T-helper 22 cell (primary cell): ENCODE data around the gene USP3.

ENCODE experiments used
- DNase-seq: peaks from one replicate; pipeline ENCODE4 v3.0.0-alpha.2; 2020; ENCODE audit warnings: low read depth

USP3 gene

DNA sequence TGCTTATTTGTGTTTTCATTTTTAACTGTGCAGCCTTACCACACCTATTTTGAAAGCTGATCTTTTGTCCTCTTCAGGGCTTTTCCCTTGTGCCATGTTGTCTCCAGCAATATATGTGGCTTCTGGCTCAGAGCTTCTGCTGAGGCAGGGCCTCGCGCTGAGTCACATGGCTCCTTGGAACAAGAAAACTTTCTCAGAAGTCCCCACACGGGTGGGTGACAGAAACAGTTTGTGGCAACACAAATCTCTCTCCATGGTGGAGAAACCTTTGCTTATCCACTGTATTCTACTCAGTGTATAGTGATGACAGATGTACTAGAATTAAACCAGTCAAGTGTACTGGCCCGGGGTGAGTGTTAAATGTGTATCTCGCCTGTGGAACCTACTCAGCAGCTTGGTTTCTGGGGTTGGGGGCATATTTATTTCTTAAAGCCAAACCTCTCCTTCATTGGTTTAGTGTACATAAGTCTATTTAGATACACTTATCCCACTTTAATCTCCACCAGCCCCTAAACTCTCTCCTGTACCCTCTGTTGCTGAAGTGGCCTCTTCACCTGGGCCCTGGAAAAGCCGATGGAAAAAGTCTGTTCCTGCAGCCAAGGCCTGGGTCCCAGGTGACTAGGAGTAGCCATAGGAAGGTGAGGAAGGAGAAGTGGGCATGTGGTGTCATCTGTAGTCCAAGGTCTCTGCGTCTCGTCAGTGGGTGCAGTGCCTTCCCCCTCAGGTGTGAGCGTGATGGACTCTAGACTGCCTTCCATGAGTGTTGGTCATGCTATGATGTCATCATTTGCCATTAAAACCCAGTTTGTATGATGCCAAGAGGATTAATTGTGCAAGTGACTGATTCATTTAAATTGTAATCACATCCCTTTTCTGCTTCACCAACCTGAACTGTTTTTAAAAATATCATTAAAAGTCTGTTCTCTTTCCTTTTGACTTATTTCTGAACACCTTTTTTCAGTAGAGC, 89.6 kb downstream of the USP3 start:
- DNase-seq: no peak

DNA sequence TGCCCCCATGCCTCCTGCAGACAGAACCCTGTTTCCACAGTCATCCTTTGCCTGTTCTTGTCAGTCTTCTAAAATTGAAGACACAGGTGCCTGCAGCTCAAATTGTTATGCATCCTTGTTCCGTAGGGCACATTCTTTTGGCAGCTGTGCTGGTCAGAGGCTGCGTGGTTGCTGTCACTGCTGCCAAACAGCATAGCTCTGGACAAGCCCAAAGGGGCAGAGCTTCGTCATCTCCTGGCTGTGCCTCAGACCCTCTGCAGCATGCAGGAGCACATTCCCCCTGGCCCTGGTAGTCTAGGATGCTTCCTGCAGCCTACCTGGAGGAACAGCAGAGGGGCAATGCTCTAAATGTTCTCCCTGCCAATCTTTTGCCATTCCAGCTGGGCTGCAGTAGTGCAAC, 90.7 kb downstream of the USP3 start:
- DNase-seq: no peak

DNA sequence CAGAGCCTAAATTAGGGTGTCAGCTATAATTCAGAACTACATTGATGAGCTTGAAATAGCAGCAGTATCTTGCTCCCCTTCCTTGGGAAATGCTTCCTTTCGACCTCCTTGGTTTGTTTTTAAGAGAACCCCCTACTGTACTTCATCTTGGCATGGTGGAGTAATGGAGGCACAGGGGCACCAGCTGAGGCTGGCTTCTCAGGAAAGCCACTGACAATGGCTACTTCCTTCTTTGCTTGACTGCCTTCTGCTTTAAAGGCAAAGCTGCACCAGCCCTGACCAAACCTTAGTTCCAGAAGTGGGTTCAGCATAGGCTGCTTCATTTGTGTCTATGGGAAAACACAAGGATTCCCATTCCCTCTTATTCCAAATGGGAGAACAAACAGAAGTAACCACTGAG, 91.3 kb downstream of the USP3 start:
- no peak for DNase-seq

DNA sequence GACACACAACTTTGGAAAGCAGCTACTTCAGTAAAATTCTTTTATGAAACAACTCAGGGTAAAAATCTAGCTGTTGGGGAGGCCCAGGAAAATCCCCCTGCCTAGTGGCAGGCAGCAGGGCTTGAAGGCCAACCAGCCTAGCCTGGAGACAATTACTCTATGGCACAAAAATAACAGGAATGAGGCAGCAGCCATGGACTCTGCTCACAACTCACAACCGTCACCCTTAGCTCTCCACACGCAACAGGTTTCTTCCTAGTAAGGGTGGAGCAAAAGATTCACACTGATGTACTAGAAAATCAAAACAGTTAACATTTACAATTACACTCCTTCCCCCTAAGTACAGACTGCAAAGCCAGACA, 92.3 kb downstream of the USP3 start:
- DNase-seq: no peak

DNA sequence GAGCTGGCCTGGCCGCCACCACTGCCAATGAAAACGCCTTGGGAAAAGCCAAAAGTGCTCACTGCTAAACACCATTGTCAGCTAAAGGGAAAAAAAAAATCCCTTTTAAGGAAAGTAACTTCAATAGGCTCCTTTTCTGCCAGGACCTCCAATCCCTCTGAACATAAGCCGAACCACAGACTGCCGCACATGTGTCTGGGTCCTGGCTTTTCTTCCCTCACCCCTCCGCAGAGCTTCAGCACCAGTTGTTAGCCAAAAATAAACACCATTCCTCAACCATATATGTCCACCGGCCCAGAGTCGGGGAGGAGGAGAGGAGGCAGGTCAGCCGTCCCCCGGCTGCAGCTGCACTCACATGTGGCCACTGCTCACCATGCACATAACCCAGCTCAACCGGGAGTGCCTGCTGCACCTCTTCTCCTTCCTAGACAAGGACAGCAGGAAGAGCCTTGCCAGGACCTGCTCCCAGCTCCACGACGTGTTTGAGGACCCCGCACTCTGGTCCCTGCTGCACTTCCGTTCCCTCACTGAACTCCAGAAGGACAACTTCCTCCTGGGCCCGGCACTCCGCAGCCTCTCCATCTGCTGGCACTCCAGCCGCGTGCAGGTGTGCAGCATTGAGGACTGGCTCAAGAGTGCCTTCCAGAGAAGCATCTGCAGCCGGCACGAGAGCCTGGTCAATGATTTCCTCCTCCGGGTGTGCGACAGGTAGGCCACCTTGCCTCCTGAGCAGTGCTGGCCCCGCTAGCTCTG, 92.8 kb downstream of the USP3 start, which contains the start of gene FBXL22:
Gene FBXL22, plus strand, starts transcription at position 350 of the 753 bp plus-strand sequence. Its CDS starts 6 bp downstream, at position 356.
- no peak for DNase-seq

DNA sequence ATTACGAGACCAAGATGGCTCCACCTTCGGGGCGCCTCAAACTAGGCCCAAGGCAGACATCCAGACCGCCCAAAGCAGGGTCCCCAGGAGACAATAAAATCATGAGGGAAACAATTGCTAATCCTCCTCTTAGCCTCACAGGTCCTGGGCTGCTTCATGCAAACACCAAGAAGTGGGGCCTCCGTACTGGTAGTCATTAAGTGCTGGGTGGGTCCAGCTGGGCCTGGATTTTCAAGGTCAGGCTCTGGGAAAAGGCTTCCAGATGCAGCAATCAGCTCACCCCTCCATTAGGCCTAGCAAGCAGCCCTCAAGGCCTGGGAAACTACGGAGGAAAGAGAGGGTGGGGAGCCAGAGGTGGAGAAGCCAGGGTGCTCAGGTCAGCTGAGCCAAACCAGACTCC, 93.4 kb downstream of the USP3 start:
- DNase-seq: no peak

DNA sequence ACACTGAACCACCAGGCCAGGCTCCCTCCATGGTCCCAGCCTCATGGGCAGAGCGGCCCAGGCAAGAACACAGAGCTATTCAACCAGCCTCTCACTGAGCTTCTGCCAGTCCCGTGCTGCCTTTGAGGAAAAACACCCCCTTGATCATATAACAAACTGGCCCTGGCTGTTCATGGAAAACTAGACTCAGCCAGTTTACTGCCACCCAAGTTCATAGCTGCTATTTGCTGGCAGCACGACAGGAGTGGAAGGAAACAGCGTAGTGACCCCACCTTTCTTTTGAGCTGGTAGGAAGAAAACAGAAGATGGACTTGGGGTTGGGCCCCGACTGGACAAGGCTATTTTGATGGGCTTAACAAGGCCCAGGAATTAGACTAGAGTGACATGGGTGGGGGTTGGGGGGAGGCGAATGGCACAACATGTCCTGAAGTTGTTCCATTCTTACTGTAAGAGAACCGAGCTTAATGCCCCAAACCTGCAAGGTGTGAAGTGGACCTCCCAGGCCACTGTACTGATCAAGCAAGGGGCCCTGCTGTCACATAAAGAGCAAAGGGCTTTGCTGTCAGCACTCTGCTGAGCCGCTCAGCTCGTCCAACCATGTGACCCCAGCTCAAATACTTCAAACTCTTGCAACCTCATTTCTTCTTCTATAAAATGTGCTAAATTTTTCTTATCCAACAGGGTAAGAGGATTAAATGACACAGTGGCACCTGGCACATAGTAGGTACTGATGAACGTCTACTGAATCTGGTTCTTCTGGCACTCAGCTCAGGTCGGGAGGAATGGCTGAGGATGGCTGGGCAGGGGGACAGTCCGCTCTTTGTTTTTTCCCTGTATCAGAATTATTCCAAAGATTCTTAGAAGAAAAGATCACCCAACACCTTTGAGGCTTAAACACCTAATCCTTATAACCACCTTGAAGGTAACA, 94.3 kb downstream of the USP3 start:
- no peak for DNase-seq

DNA sequence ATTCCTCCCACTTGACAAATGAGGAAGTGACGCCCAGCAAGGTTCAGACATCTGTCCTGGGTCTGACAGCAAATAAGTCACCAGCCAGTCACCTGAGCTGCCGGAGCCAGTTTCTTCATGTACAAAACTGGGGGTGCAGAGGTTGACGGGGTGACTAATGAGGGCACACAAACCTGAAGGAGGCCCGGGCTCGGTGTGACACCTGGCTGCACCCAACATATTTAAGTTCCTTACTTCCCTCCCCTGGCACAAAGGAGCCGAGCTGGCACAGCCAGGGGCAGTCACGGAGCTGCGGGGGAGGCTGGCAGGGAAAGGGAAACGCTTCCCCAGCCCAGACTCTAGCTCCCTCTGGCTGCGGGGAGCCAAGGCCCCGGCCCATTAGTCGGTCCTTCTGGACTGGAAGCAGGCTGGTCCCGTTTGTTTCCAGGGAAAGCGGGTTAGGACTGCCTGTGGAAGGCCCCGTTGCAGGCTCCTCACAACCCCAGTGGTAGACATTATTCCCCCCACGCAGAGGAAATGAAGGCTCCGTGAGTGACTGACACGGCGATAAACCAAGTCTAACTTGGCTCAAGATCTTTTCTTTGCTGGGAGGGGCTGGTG, 95.1 kb downstream of the USP3 start:
- no peak for DNase-seq

DNA sequence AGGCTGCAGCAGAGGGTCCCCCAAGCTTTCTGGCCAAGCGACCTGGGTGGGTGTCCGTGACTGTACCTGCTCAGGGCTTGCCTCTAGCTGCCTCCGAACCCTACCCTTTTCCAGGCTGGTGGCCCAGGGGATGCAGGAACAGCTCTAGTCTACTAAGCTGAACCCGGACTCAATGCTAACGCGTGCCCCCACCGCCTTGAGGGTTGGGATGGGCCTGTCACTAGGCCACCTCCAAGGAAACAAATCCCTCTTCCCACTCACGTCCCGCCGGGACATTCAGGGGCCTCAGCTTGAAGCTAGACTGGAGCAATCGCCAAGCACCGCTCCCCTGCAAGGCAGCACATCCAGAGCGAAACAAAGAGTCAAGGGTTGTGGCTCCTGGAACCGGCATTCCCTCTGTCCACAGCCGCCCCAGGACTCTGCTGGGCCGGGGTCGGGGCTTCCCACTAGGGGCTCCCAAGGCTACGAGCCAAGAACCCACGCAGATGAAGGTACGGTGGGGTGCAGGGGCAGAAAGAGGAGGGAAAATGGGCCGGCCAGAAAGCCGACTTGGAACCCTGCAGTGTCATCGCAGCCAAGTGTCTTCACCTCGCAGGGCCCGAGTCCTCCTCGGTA, 95.7 kb downstream of the USP3 start:
- no peak for DNase-seq

DNA sequence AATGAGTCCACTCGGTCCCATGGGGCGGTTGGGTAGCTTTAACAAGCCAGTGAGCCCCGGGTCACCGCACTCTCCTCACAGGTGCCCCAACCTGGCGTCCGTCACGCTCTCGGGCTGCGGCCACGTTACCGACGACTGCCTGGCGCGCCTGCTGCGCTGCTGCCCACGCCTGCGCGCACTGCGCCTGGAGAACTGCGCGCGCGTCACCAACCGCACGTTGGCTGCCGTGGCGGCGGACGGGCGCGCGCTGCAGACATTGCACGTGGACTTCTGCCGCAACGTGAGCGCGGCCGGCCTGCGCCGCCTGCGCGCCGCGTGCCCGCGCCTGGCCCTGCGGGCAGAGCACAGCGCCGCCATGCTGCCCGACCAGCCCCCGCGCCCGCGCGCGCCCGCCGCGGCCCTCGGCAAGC, 96.2 kb downstream of the USP3 start:
- peak; percentile 81 for DNase-seq

DNA sequence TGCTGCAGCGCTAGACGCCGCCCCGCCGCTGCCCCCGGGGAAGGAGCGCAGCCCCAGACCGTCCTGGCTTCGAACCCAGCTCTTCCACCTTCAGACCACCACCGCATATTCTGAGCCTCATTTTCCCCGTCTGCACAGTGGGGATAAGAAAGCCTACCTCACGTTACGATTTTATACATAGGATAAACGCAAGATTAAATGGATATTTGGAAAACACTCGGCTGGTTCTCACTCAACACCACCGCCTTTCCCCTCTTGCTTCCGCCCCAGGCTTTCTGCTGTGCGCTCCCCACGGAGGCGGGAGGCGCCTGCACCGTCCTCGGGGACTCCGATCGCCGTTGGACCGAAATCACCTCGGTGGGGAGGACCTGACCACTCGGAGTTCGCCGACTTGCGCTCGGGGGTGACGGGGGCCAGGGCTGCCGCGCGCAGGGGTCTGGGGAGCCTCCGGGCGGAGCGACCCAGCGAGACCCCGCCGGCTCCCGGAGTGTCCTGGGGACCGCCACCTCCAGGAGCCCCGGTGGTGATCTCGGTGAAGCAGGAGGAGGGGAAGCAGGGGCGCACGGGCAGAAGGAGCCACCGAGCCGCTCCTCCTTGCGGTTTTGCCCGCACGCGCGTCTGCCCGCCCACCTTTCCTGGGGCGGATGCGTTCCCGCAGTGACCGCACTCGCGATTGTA, 96.8 kb downstream of the USP3 start:
- DNase-seq: peak; percentile 50

DNA sequence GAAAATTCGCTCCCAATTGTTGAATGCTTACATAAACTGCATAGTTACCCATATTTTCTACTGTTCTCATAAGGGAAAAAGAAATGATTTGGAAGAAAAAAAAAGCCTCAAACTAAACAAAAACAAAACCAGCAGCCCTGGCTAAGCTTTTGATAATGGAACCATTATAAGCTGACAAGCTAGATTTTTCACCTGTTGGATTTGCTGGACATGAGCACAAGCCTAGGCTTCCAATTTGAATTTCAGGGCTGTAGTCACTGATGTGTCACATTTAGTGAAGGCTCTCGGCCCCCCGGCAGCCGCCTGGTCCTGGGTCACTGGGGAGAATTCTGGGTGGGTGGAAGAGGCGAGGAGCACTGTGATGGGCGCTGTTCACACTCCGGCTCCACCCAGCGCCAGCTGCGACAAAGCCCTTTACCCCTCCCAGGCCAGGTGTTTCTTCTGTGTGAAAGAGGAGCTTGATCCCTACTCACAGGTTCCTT, 97.4 kb downstream of the USP3 start:
- DNase-seq: no peak

DNA sequence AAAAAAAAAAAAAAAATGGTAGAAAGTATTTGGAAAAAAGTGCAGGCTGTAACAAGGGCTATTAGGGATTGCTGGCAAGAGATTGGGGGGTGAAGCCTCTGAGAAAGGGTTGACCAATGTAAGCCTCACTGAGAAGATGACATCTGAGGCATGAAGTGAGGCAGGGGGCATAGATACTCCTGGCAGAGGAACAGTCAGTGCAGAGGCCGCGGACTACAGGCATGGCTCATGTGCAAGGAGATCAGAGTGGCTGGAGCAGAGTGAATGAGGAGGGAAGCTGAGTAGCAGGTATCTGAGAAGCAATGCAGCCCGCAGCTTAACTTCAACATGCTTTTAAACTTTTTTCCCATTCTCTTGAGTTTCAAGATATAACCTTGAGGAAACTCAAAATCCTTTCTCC, 98.2 kb downstream of the USP3 start:
- no peak for DNase-seq

DNA sequence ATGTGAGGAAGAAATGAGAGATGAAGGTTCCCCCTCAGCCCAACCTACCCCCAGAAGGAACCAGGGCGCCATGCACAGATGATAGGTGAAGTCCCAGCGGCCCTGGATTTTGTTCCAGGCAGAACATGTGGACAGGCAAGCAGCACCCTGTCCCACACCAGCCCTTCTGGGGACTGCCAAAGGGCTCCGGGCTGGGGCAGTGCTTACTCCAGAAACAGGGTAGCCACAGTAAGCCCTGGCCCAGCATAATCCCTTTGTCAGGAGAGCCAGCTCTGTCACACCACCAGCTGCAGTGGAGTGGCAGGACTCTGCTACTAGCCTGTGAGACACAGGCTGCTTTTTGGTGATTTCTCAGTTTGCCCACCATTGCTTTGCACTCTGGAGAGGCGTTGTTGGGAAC, 99.1 kb downstream of the USP3 start:
- DNase-seq: no peak

DNA sequence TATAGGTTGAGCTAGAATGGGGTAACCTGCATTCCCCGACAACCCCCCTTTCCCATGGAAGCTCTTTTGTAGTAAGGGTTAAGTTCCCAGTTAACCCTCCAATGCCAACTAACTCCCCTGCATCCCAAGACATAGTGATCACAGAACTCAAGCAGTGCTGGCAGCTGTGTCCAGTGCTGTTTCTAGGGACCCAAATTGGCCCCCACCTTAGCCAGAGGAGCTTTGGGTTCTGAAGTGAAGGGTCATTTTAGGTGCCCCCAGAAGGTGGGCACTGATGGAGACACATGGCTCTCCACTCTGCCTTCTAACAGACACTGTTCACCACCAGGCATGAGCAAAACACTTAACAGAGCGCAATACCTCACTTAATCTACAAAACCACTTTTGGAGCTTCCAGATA, 99.9 kb downstream of the USP3 start:
- no peak for DNase-seq

DNA sequence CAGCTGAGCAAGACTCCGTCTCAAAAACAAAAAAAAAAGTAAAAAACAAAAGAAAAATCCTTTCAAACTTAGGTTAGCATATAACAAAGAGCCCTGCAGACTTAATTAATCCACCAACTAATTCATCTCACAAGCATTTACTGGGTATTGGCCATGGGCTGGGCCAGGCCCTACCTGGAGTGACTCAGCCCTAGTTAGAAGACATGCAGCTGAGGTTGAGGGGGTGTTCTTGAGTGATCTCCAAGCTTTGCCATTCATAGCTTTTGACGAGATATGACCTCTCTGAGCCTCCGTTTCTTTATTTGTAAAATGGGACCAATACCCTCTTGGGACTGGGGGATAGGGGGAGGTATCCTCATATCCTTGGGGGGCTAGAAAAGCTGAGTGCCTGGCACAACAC, 100.6 kb downstream of the USP3 start:
- no peak for DNase-seq

DNA sequence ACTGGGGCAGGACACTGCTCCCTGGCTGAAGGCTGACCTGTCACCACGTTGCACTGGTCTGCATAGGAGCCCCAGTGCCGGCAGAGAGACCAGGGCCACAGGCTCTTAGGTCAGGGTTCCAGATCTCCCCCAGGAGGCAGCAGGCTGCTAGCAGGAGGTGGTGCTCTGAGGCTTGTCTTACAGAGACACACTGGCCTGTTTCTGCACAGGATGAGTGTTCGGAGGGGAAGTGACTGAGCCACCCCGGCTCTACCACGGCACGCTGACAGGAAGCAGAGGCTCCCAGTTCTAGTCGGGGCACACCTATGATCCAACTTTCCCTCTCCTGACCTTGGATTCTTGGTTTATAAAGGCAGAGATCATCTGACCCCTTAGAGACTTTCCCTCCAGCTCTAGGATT, 101.4 kb downstream of the USP3 start:
- DNase-seq: no peak

DNA sequence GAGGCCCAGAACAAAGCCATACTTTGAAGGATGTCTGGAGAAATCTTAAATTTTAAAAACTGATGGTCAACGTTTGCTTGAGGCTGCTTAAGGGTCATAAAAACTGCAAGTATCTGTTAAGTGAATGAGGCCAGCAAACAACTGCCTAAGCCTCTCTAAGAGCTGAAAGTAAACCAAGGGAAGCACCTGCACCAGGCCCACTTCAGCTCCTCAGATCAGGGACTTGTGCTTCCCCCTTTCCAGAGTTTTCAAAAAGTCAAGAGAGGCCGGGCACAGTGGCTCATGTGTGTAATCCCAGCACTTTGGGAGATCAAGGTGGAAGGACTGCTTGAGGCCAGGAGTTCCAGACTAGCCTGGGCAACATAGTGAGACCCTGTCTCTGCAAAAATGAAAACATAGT, 101.9 kb downstream of the USP3 start:
- DNase-seq: no peak

DNA sequence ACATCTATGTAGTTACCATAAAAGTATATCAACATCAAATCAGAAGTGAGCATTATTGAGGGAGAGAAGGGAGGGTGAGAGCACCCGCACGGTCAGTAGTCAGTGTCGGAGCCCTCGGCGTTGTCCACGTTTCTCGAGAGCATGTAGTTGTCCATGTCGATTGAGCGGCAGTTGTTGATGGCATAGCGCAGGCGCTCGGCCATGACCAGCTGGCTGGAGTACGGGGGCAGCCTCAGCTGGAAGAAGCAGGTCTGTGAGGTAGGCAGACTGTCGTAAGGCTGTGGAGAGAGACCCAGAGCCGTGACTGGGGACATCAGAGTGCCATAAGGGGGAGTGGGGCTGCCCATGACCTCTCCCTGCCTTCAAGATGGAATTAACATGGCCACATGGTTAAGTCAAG, 104.6 kb downstream of the USP3 start:
- DNase-seq: no peak

DNA sequence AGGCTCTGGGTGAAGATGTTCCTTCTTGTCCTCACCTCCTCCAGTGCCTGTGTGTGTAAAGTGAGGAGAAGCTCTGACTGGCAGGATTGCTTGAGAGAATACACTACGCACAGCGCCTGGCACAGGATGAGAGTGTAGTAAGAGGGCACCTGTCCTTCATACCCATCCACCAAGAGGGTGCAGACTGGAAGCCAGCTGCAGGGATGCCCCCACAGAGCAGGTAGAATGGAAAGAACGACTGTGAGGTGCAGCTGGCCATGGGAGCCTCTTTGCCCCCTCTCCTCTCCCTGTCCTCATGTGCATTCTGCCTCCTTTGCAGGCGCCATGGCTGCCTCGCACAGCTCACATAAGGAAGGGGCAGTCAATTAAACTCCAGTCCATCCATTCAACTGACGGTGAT, 105.1 kb downstream of the USP3 start:
- DNase-seq: no peak
